OCI-LY3 (cell line): Measurements from ENCODE around the gene KIF5B.

Experiments
- H2AFZ ChIP-seq: fragments of 200-600, 300-600 bp; shearing (Covaris generic); 2 replicates; pipeline ENCODE4 v1.6.0; 2014; ENCODE audit warnings: antibody characterized with exemption, low read depth, low read length
- H3K27ac ChIP-seq: fragments of 200-600, 300-600 bp; sonication (generic); 2 replicates; pipeline ENCODE4 v1.5.1; 2014; ENCODE audit warnings: mild to moderate bottlenecking, low read length, moderate library complexity, mixed read lengths
- H3K27me3 ChIP-seq: fragments of 200-600, 300-600 bp; sonication (generic); 2 replicates; pipeline ENCODE4 v1.6.1; 2014; ENCODE audit warnings: low read depth, low read length, mixed read lengths
- H3K36me3 ChIP-seq: fragments of 200-600, 300-600 bp; sonication (generic); replicated peaks from 2 replicates; pipeline ENCODE3; 2014; ENCODE audit warnings: low read depth, low read length, mixed read lengths
- H3K4me1 ChIP-seq: fragments of 300-600, 200-600 bp; sonication (generic); 2 replicates; pipeline ENCODE4 v1.6.1; 2014; ENCODE audit warnings: low read length, mixed read lengths
- H3K4me2 ChIP-seq: fragments of 200-600, 300-600 bp; sonication (generic); 2 replicates; pipeline ENCODE4 v1.6.1; 2014; ENCODE audit warnings: low read length, mixed read lengths
- H3K4me3 ChIP-seq: fragments of 300-600, 200-600 bp; sonication (generic); 2 replicates; pipeline ENCODE4 v1.5.1; 2014; ENCODE audit warnings: antibody characterized with exemption, mild to moderate bottlenecking, low read length, moderate library complexity
- H3K79me2 ChIP-seq: fragments of 300-600, 200-600 bp; shearing (Covaris generic); 2 replicates; pipeline ENCODE4 v1.6.1; 2014; ENCODE audit warnings: mild to moderate bottlenecking, low read length, mixed read lengths
- H3K9ac ChIP-seq: fragments of 300-600, 200-600 bp; shearing (Covaris generic); 2 replicates; pipeline ENCODE4 v1.6.0; 2014; ENCODE audit warnings: mild to moderate bottlenecking, low read length, moderate library complexity
- H3K9me3 ChIP-seq: fragments of 200-600, 300-600 bp; shearing (Covaris generic); 2 replicates; pipeline ENCODE4 v1.6.1; 2014; ENCODE audit warnings: low read length, mixed read lengths; ENCODE audit not compliant: insufficient read depth
- H4K20me1 ChIP-seq: fragments of 200-600, 300-600 bp; sonication (generic); 2 replicates; pipeline ENCODE4 v1.6.1; 2016; ENCODE audit warnings: low read length, mixed read lengths; ENCODE audit not compliant: insufficient read depth
- EZH2phosphoT487 ChIP-seq: fragments of 200-600 bp; shearing (Covaris generic); IDR thresholded peaks from 2 replicates; pipeline ENCODE4 v1.6.1; 2018; ENCODE audit warnings: antibody characterized with exemption, mixed run types, low read depth
- TF ChIP-seq, protein P1 (sequence below): fragments of 200-600, 300-600 bp; sonication (generic); IDR thresholded peaks from 2 replicates; pipeline ENCODE4 v1.5.1; 2014; ENCODE audit warnings: antibody characterized with exemption, low read length, low read depth

Gene KIF5B

DNA sequence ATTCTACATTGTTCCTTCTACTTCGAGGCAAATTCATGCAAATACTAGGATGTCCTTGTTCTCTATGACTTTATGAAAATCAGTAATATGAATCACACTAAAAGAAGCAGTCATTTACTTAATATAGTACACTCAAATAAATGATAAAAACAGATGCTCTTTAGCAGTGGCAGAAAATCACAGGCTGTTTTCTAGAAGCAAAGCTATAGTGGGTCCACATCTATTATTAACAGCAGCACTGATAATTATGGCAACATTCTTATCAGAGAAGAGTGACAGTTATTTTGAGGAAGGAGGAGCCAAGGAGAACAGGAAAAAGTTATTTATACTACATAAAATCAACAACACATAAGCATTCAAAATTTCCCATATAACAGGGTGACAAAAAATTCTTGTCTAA, 16.5 kb downstream of the KIF5B start:
- Histone ChIP-seq H3K27me3 (no peaks in the 10 kb centered on the region), H4K20me1 (peaks cover 27% of the 10 kb centered on the region), H3K4me2 (no peak overlapping the region), H3K79me2 (peaks cover 64% of the 10 kb centered on the region), H3K9ac (no peak overlapping the region), H3K4me3 (no peak overlapping the region), H3K4me1 (peaks cover 3% of the 10 kb centered on the region; the same call in 1 of the 2 replicates), H2AFZ (no peak overlapping the region), H3K27ac (no peak overlapping the region), H3K9me3 (no peaks in the 10 kb centered on the region), H3K36me3 (peaks cover 32% of the 10 kb centered on the region)
- TF ChIP-seq, protein P1, sequence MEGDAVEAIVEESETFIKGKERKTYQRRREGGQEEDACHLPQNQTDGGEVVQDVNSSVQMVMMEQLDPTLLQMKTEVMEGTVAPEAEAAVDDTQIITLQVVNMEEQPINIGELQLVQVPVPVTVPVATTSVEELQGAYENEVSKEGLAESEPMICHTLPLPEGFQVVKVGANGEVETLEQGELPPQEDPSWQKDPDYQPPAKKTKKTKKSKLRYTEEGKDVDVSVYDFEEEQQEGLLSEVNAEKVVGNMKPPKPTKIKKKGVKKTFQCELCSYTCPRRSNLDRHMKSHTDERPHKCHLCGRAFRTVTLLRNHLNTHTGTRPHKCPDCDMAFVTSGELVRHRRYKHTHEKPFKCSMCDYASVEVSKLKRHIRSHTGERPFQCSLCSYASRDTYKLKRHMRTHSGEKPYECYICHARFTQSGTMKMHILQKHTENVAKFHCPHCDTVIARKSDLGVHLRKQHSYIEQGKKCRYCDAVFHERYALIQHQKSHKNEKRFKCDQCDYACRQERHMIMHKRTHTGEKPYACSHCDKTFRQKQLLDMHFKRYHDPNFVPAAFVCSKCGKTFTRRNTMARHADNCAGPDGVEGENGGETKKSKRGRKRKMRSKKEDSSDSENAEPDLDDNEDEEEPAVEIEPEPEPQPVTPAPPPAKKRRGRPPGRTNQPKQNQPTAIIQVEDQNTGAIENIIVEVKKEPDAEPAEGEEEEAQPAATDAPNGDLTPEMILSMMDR: no peak
- no peak for TF ChIP-seq EZH2phosphoT487

DNA sequence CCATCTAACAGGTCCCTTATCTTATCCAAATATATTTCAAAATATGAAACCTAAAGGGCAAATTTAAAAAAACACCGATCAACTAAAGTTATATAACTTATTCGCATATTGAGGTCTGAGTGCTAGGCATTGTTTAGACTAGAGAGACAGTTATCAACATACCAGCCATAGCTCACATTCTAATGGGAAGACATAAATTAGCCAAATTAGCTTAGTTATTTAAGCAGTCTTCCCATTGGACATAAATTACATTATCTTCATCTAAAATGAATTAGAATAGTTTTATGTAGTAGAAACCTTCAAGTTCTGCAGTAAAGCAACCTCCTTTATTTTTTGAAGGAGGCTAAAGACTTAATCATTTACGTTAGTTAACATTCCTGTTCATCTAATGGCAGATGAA, 17.4 kb downstream of the KIF5B start:
- Histone ChIP-seq H3K36me3 (peaks cover 35% of the 10 kb centered on the region), H3K9ac (no peak overlapping the region), H3K9me3 (no peaks in the 10 kb centered on the region), H3K4me2 (no peak overlapping the region), H3K27me3 (no peaks in the 10 kb centered on the region), H3K79me2 (peaks cover 54% of the 10 kb centered on the region), H3K27ac (no peak overlapping the region), H4K20me1 (peaks cover 20% of the 10 kb centered on the region), H2AFZ (no peak overlapping the region), H3K4me1 (peaks cover 3% of the 10 kb centered on the region; the same call in 1 of the 2 replicates), H3K4me3 (no peak overlapping the region)
- no peak for TF ChIP-seq EZH2phosphoT487
- TF ChIP-seq, protein P1: no peak

DNA sequence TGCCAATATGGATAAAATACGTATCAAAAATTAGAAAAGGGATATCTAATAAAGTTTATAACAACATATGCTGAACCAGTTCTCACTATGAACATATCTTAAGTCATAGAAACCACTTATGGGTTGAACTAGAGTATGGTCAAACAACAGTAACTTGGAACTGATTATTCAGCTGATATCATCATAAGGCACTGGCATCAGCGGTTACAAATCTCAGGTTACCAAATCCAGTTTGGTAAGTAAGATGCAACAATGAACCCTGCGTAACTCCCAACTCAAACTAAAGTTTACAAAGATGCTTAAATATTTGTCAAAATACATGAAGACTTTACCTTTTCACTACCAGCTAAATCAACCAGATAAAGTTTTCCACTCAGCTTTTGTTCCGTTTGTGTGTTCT, 19.3 kb downstream of the KIF5B start:
- Histone ChIP-seq H3K9me3 (no peaks in the 10 kb centered on the region), H3K4me1 (peaks cover 3% of the 10 kb centered on the region; the same call in 1 of the 2 replicates), H3K27ac (no peak overlapping the region), H2AFZ (no peak overlapping the region), H3K36me3 (peaks cover 45% of the 10 kb centered on the region), H3K4me2 (no peak overlapping the region), H4K20me1 (peaks cover 8% of the 10 kb centered on the region), H3K9ac (no peak overlapping the region), H3K4me3 (no peak overlapping the region), H3K27me3 (no peaks in the 10 kb centered on the region), H3K79me2 (peaks cover 36% of the 10 kb centered on the region)
- TF ChIP-seq, protein P1: no peak
- no peak for TF ChIP-seq EZH2phosphoT487

DNA sequence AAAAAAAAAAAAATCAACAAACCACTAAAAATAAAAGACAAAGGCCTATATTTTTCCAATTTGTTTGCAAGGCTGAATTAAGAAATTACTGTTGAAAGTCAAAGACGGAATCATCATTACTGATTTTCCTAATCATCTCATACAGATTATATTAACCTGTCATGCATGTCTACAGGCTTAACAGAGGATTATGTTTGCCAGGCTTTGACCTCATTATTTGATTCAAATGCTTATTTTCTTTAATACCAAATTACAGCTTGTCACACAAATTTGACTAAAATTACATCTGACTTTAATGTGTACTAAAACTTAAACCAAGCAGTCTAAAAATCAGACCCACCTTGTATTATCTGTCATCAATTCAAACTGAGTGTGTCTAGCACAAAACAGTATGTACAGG, 21.2 kb downstream of the KIF5B start:
- H3K4me2 ChIP-seq: no peak overlapping the region
- no peak overlapping the region for H3K27ac ChIP-seq
- no peaks in the 10 kb centered on the region for H3K9me3 ChIP-seq
- H3K4me1 ChIP-seq: peaks cover 7% of the 10 kb centered on the region
- TF ChIP-seq, protein P1: no peak
- no peak for TF ChIP-seq EZH2phosphoT487
- H3K27me3 ChIP-seq: no peaks in the 10 kb centered on the region
- H3K79me2 ChIP-seq: peaks cover 18% of the 10 kb centered on the region
- H3K36me3 ChIP-seq: peaks cover 50% of the 10 kb centered on the region
- no peak overlapping the region for H3K4me3 ChIP-seq
- no peak overlapping the region for H3K9ac ChIP-seq
- H4K20me1 ChIP-seq: no peaks in the 10 kb centered on the region
- H2AFZ ChIP-seq: no peak overlapping the region
